Stimulated activated CD4-positive, alpha-beta T cell treated with anti-CD3 and anti-CD28 coated beads, TNF-alpha, amount 100 ng/mL, for 48 hours (primary cell): ENCODE results near the gene KIAA1191.

Source experiments
- DNase-seq, 3 donors: peaks; one replicate each; pipeline ENCODE4 v3.0.0-alpha.2; 2020; ENCODE audit warnings: low read depth in 3 of 3

Gene KIAA1191

DNA sequence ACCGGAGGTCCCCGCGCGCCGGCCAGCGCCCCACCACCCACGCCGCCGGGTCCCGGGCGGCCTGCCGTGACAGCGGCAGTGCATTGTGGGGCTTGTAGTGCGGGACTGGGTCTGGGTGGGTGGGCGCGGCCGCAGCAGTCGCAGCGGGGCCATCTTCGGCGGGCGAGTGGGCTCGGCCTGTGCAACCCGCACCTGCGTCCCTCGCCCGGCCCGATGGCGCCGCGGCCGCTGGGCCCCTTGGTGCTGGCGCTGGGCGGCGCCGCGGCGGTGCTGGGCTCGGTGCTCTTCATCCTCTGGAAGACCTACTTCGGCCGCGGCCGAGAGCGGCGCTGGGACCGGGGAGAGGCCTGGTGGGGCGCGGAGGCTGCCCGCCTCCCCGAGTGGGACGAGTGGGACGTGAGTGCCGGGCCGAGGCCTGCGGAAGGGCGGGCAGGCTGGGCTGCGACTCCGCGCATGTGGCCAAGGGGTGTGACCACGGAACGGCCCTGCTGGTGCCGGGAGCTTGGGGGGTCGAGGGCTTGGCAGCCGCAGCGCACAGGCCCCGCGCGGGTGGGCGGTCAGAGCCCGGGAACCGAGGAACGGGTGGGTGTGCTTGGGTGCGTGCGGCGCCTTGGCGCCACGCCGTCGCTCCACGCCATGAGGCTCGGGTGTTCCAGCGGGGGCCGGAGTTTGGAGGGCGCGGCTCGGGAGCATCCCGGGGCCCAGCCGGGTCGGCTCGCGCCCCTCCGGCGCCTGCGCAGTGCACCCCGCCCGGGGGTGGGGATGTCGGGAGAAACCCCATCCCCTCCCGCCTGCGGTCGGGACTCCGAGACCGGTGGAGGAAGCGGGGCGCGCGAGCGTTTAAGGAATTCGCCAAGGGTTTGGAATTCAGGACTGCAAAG, 4.0 kb upstream of the KIAA1191 start, which contains the start of gene ARL10:
Gene ARL10 (plus strand): TSS at position 137 of the 881 bp plus-strand sequence. CDS start 77 bp downstream, at position 214.
- DNase-seq: peak in 2 of 3 donors; percentile 35 to 63

DNA sequence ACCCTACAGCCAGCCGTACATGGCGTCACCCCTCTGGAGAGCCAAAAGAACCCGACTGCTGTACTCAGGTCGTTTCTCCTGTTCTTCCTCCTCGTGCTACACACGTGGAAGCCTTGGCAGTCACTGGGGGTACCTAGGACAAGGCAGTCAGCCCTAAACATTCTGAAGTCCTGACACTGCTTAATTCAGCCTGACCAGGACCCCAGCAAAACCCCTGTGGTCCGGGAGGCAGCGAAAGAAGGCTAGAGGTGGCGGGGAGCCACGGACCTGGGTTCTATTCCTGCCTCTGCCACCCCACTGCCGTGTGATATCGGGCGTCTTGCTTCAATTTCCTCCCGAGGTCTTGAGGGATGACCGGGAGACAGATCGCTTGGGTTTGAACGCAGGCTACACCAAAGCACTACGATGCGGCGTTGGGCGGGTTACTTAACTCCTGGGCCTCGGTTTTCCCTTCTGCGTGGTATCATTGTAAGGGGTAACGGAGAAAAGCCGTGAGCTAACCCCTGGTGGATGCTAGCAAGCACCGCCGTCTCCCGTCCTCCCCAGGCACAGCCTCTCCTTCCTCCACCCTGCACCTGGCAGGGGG, 3.3 kb upstream of the KIAA1191 start:
- no peak for DNase-seq

DNA sequence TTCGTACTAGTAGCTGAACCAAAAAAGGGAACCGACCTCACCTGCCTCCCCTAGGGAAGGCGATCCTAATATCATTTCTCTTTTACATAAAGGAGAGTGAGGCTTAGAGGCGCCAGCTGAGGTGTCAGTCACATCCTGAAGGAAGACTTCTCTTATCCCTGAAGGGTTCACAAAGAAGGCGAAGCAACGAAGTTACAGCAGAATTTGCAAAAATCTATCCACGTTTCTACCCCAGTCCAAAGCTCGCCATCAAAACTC, 598 bp upstream of the KIAA1191 start:
- no peak for DNase-seq

DNA sequence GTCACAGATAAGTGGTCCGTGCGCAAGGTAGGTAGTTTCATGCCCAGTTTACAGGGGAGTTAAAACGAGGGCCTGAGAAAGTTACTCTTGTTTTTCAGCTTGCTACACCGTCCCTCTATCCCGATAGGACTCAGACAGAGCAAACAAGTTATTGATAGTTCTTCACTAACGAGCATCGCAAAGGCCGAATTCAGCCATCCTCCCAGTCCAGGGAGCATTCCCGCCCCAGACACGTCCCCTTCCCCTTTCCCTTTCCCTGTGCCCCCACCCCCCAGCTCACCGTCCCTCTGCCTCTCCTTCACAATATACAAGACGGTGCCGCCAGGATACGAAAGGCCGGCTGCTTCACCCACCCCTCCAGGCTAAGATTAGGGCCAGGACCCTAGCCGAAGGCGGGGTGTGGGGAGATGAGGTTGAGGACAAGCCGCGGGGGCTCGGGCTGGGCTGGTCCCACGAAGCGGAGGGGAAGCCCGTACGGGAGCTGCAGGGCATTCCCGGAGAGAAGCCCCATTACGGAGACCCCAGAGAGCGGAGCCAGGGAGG, 599 bp downstream of the KIAA1191 start:
- no peak for DNase-seq

DNA sequence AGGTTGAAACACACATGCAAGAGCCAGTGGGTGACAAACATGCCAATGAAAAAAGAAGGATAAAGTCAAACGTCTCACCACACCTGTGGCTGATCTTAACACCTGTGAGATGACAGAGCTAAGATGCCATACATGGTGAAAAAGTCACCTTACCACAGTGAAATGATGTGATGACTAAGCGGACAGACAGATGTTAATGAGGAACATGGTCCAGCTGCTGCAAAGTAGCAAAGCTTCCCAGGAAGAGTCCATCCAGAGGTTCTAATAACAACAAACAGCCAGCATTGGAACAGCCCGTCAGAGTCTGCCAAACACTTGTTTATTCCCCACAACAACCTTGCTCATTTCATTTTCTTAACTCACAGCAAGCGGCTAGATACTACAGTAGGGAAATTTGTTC, 1.9 kb downstream of the KIAA1191 start:
- no peak for DNase-seq

DNA sequence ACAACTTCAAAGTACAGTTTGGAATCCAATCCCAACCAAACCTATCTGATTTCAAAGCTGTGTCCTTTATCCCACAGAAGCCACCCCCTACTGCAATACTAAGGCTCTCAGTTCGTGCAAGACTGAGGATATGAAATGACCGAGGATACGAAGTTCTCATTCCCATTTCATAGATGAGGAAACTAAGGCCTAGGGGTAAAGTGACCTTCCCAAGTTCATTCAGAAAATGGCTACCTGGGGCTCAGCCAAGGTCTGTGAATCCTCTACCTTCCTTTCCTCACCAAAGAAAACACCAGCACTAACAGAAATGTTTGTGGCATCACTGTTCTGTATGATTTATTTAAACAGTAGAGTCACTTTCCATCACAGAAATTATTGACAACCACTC, 5.4 kb downstream of the KIAA1191 start:
- DNase-seq: no peak

DNA sequence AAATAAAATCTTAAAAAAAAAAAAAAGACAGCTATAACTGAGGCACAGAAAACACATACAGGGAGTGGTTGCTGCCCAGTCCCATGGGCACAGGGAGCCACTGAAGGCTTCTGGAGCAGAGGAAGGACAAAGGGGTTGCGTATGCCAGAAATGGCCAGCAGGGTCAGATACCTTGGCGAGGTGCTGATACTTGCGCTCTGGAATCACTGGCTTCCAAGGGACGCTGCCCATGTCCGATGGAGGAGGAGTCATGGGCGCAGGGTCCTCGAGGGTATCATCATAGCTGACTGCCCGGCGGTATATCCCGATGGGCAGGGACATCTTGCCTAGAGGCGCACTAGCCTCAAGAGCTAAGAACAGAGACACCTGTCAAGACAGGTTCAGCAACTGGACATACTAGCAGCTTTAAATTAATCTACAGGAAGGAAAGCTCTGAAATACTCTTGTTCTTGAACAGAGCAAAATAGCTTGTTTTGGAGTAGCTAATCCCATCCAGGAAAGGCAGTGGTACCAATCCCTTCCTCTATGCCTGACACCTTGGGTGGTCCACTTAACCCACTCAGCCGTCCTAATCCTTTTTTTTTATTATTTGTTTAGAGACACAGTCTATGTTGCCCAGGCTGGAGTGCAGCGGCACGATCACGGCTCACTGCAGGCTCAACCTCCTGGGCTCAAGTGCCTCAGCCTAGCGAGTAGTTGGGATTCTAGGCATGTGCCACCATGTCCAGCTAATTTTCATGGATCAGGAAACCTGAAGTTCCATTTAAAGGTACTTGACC, 6.0 kb downstream of the KIAA1191 start:
- DNase-seq: no peak

DNA sequence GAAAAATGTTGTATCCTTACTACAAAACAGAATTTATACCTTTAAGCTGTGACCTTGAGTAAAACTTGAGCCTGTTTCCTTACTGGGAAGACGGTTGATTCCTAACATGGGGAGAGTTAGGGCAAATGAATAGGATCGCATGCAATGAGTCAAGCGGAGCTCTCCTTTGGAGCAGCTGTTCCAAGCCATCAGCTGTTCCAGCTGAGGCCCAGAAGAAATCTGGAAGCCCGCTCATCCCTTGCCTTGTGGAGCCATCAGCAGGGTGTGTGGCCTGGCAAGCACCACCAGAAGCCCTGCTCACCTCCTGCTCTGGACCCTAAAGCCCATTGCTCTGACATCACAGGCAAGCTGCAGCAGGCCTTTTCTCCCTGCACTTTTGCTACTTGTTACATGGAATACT, 8.0 kb downstream of the KIAA1191 start:
- no peak for DNase-seq

DNA sequence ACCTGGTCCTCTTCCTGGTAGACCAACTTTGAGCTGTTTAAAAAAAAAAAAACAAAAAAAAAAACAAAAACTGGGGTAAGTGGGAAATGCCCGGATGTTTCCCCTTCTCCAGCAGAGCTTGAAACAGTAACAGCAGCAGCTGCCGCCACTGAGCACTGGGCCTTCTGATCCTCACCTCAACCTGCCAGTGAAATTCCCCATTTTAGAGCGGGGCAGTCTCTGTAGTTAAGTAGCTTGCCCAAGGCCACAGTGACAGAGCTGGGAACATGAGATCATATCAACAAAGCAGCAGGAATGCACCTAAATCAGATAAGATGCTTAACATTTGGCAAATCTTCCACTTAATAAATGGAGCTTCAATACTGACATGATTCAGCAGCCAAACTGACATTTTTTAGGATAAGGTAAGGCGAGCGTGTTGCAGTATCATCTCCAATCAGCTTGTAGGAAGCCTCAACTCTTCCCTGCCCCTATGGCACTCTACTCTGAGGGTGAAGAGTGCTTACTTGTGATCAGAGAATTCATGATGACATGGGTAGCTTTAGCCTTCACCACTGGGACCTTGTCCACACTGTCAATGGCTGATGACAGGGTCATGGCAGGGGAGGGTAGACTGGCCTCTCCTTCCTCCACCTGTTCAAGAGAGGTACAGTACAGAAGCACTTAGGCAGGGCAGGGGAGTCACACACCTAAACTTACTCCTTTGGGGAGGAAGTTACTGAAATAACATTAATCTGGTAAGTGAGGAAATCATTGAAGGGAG, 9.3 kb downstream of the KIAA1191 start:
- DNase-seq: no peak

DNA sequence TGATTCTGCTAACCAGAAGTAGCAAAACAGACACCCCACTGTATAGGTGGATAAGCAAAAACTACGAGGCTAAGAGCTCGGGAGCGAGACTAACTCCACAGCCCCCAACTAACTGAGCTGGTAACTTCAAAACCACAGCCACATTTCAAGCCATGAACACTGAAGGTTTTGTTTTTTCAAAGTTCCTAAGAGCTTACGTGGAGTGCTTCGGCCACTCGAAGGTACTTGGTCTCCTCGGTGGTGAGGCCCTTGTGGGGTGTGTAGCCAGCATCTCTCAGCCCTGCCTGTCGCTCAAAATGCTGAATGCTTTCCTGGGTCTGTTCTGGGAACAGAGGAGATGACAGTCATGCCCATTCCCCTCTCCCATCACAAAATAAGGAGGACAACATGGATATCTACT, 11.1 kb downstream of the KIAA1191 start:
- DNase-seq: no peak

DNA sequence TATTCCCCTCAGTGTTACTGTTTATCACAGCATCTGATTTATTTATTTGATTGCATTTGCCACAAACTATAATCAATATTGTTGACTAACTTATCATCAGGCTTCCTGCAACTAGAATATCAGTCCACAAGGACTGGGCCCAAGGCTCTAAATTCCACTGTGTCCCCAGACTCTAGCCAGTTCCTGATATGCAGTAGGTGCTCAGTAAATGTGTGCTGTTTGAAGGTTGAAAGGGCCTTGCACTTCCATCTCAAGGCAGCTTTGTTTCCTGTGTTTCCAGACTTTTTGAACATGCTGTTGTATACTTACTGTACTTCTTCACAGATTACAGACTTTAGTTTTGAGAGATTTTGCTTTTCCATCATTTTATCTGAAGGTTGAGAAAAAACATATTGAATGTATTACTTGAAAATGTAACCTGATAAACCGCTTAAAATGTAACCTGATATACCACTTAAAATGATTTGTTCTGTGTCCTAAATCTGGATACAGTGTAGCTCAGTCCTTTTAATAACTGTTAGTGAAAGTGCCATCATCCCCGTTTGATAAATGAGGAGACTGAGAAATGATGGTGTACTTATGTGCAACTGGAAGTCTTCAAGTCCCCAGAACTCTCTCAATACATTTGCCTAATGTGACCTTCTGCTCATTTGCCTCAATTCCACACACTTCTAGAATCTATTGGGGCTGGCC, 18.7 kb downstream of the KIAA1191 start:
- DNase-seq: no peak

DNA sequence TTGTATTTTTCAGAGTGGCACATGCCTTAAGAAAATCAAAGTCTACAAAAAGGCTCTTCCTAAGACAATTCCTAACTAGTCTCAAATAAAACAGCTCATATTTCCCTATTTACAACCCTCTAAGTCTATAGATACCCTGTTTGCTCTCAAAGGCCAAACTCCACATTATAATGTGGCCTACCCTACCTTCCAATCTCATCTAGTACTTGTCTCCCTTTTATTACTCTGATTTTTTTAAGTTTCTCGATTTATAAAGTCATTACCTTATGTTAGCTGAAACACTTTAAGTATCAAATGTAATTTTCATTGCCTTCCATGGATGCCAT, 19.4 kb downstream of the KIAA1191 start:
- DNase-seq: no peak

DNA sequence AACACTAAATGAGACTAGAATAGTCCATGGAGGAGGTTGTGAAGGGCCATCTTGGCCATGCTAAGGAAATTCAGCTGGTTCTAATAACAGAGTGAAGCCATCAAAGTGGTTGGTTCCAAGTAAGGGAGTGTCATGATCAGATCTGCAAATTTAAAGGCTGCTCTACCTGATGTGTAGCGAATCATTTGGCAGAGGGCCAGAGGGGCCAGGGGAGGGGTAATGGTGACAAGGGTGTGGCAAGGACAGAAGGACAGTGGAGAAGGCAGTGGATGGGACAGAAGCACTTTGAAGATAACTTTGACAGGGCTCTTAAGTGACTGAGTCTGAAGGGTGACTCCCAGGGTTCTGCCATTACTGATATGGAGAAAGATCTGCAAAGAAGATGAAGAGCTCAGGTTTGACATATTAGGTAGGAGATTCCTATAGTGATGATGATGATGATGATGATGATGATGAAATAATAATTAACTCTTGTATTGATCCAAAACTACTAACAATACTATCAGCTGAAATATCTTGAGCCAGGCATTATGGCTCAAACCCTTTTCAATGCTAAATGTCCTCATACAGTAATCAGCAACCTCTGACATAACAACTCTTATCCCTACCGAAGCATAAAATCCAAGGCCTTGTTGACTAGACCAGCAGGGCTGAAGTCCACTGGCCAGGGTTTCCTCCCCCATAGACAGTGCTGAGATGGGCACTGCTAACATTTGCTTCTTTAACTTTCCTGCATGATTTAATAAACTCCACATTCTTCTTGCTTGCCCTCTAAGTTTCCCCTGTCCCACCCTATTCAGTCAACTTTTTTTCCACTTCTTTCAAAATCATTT, 20.0 kb downstream of the KIAA1191 start:
- no peak for DNase-seq

DNA sequence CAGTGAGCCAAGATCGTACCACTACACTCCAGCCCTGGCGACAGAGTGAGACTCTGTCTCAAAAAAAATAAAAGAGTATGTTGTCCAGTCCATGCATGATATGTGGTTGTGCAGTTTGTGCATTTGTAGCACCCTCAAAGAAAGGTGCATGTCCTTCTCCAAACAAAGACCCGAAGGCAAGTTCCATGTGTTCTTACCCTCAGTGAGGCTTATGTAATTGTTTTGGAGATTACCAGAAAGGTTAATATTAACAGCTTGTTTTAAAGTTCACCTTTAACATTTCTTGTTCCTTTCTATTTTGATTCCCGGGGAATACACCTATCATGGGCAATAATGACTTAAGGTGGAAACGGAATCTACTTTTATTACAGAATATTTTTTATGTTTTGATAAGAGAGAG, 22.3 kb downstream of the KIAA1191 start:
- DNase-seq: no peak

DNA sequence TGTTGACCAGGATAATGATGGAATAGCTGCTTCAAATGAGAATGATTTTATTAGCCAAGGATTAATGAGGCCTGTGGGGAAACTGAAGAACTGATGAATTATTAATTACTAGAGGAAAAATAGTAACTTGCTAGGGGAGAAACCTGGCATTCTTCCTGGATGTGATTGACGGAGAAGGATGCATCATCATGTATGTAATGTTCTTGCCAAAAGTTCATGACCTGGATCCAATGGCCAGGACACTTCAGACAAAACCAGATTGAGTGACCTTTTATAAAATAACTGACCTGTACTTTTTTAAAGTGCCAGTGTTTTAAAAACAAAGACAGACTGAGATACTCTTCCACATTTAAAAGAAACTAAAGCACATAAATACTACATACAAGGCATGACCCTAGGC, 23.7 kb downstream of the KIAA1191 start:
- no peak for DNase-seq

DNA sequence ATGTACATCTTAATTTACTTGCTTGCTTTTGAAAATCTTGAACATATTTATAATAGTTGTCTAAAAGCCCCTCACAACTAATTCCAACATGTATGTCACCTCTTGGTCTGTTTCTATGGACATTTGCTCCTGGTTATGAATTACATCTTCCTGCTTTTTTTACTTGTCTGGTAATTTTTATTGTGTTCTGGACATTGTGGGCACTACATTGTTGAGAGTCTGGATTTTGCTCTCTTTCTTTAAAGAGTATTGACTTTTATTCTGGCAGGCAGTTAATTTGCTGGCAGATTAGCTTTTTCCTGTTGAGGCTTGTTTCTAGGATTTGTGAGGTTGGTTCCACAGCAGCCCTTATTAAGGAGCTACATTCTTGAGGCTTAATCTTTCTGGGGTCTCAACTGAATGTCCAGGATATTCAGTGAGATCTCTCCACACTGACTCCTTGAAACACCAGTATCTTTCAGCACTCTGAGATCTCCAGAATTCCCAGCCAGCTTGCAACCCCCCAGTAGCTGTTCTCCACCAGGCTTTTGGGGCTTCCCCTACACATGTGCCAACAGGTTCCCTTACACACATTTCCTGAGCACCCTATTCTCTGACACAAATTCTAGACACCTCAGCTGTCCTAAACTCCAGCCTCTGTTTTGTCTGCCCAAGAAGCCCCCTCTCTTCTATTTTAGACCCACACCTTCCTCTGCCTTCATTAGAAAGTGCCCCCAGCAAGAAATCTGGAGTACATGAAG, 27.4 kb downstream of the KIAA1191 start:
- no peak for DNase-seq

DNA sequence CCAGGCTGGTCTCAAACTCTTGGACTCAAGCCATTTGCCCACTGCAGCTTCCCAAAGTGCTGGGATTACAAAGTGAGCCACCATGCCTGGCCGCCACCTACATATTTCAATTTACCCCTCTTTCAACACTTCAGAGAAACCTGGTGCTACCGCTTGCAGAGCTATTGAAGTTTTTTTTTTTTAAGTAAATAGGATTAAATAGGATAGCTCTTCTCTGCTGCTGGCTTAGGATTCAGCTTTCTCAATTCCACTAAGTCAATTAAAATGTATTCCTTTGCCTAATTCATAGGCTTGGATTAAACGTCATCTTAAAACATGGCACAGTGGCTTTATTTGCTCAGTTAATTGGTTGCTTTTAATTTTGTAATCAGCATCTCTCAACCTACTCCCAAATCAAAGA, 41.0 kb downstream of the KIAA1191 start:
- no peak for DNase-seq

DNA sequence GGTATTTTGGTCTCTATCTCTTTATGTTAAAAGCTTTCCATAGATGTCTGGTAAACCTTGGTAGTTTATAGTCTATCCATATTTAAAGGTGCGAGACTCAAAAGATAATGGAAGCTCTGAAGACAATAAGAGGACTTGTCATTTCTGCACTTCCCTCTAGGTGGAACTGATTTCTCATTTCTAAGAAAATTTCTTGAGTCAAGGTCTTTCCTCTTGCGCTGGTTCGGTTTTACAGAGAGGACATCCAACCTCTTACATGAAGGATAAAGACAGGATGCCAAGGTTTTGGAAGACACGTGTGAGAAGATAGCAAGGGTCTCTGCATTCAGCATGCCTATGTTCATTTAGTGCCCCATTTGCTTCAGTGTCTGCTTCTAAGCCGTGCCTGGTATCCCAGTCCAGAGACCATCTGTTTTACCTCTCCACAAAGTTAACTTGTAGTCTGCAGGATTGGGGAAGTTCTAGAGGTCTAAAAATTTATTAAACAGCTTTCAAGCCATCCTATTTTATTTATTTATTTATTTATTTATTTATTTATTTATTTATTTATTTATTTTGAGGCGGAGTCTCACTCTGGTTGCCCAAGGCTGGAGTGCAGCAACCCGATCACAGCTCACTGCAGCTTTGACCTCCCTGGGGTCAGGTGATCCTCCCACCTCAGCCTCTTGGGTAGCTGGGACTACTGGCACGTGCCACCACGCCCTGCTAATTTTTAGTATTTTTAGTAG, 41.6 kb downstream of the KIAA1191 start:
- no peak for DNase-seq
